ENCODE results near the gene NEURL4.

- TF ChIP-seq CTCF (IDR thresholded peaks at IDR 0.05; ENCODE audit: low read depth, low read length, poor library complexity, severe bottlenecking) (no peak), EZH2phosphoT487 (IDR thresholded peaks at IDR 0.05; ENCODE audit: borderline replicate concordance, low read length) (no peak)
Measured at GRCh38 chr17:7266784-7267183, 62.4 kb downstream of the NEURL4 start.
